Activated CD4-positive, alpha-beta T cell treated with anti-CD3 and anti-CD28 coated beads, Interleukin-2, amount 10 ng/mL, durations not matched to agents 7 days and 5 days (primary cell): ENCODE data around the gene FTO. TPM values are rescaled to one million over a fixed set of nuclear protein-coding genes. Genes with fewer than 3 reads are reported as not detected.

ENCODE experiments used
- CTCF ChIA-PET: fragments of 350-600 bp; sonication (Branson Sonifier 250); formaldehyde crosslinking; loops from one replicate; lab custom pipeline; 2021; ENCODE audit warnings: antibody characterized with exemption; lab: Charles Lee
- POLR2A ChIA-PET: fragments of 350-600 bp; sonication (Branson Sonifier 250); formaldehyde crosslinking; loops from one replicate; lab custom pipeline; 2021; ENCODE audit warnings: antibody characterized with exemption; lab: Charles Lee
- DNase-seq: peaks from one replicate; pipeline ENCODE4 v3.0.0-alpha.2; 2020
- H3K27ac Mint-ChIP-seq: one replicate; pipeline ENCODE4 v1.8.0; 2021; ENCODE audit warnings: mild to moderate bottlenecking, moderate library complexity, mixed read lengths
- H3K27me3 Mint-ChIP-seq: one replicate; pipeline ENCODE4 v1.8.0; 2021; ENCODE audit warnings: mixed read lengths
- H3K36me3 Mint-ChIP-seq: one replicate; pipeline ENCODE4 v1.8.0; 2021; ENCODE audit warnings: low read depth, mixed read lengths
- H3K4me1 Mint-ChIP-seq: one replicate; pipeline ENCODE4 v1.8.0; 2021; ENCODE audit warnings: mixed read lengths
- H3K4me3 Mint-ChIP-seq: one replicate; pipeline ENCODE4 v1.8.0; 2021; ENCODE audit warnings: mild to moderate bottlenecking, moderate library complexity, mixed read lengths
- H3K9me3 Mint-ChIP-seq: one replicate; pipeline ENCODE4 v1.8.0; 2021; ENCODE audit warnings: mixed read lengths
- total RNA-seq, 2 experiments: library from RNA; stranded (reverse); gene quantifications; one replicate each; pipeline ENCODE4 v1.2.3, GENCODE V29; 2021

The FTO gene
- total RNA-seq, 2 experiments from 2014 or later, result 44.2 to 44.3 TPM

- Mint-ChIP-seq H3K36me3 (peaks cover 8% of the 10 kb centered on the region), H3K9me3 (no peaks in the 10 kb centered on the region), H3K4me1 (peaks cover 27% of the 10 kb centered on the region), H3K27me3 (no peaks in the 10 kb centered on the region), H3K4me3 (no peak overlapping the region), H3K27ac (no peak overlapping the region)
- ChIA-PET POLR2A (interaction anchor here (0.6 kb wide), 2 partner anchors 10 to 60 kb away, joined by 8 to 10 read pairs; no protein-coding TSS in a partner anchor), CTCF (interaction anchor here (0.6 to 1.1 kb wide), 2 partner anchors 27 to 240 kb away, joined by 3 to 4 read pairs; no protein-coding TSS in a partner anchor)
- DNase-seq, result no peak
Observed at GRCh38 chr16:53949715-53950410, 245.9 kb downstream of the FTO start.

GRCh38 chr16:53950677-53951076 lies 246.7 kb downstream of the FTO start:
- ChIA-PET POLR2A (no interaction called here), CTCF (interaction anchor here (0.9 to 1.1 kb wide), 2 partner anchors 14 to 27 kb away, joined by 3 read pairs; no protein-coding TSS in a partner anchor)
- Mint-ChIP-seq H3K9me3 (no peaks in the 10 kb centered on the region), H3K4me3 (no peak overlapping the region), H3K27me3 (no peaks in the 10 kb centered on the region), H3K27ac (no peak overlapping the region), H3K36me3 (peaks cover 8% of the 10 kb centered on the region), H3K4me1 (peaks cover 27% of the 10 kb centered on the region)
- no peak for DNase-seq

- ChIA-PET POLR2A (no interaction called here), CTCF (no interaction called here)
- Mint-ChIP-seq H3K27me3 (no peaks in the 10 kb centered on the region), H3K4me1 (peaks cover 23% of the 10 kb centered on the region), H3K36me3 (peaks cover 8% of the 10 kb centered on the region), H3K4me3 (peak overlapping the region; percentile 43), H3K9me3 (no peaks in the 10 kb centered on the region), H3K27ac (peak overlapping the region; percentile 85)
- no peak for DNase-seq
Observed at GRCh38 chr16:53952215-53953208, 248.6 kb downstream of the FTO start.

- no peak for DNase-seq
- POLR2A ChIA-PET, result no interaction called here
- H3K4me1 Mint-ChIP-seq, result peaks cover 23% of the 10 kb centered on the region
- no peaks in the 10 kb centered on the region for H3K9me3 Mint-ChIP-seq
- CTCF ChIA-PET, result no interaction called here
- no peak overlapping the region for H3K4me3 Mint-ChIP-seq
- H3K27ac Mint-ChIP-seq, result peak overlapping the region; percentile 85
- peaks cover 8% of the 10 kb centered on the region for H3K36me3 Mint-ChIP-seq
- H3K27me3 Mint-ChIP-seq, result no peaks in the 10 kb centered on the region
Observed at GRCh38 chr16:53953336-53953735, 249.4 kb downstream of the FTO start.

GRCh38 chr16:53955221-53955875 lies 251.4 kb downstream of the FTO start:
- CTCF ChIA-PET, result interaction anchor here (0.7 to 1.5 kb wide), 2 partner anchors 122 to 183 kb away, joined by 3 read pairs; no protein-coding TSS in a partner anchor

GRCh38 chr16:53958341-53958880 lies 254.5 kb downstream of the FTO start:
- Mint-ChIP-seq H3K27me3 (no peaks in the 10 kb centered on the region), H3K9me3 (no peaks in the 10 kb centered on the region), H3K4me3 (no peak overlapping the region), H3K36me3 (no peaks in the 10 kb centered on the region), H3K4me1 (peaks cover 2% of the 10 kb centered on the region), H3K27ac (no peak overlapping the region)
- ChIA-PET CTCF (interaction anchor here (1.4 kb wide), 1 partner anchor 9 kb away, joined by 5 read pairs; no protein-coding TSS in a partner anchor), POLR2A (no interaction called here)
- no peak for DNase-seq

More at GRCh38 chr16:53955221-53955875, 251.4 kb downstream of the FTO start:
- H3K4me1 Mint-ChIP-seq, result peaks cover 21% of the 10 kb centered on the region
- H3K9me3 Mint-ChIP-seq, result no peaks in the 10 kb centered on the region
- H3K36me3 Mint-ChIP-seq, result peaks cover 8% of the 10 kb centered on the region
- no peak overlapping the region for H3K4me3 Mint-ChIP-seq
- no peak for DNase-seq
- no peaks in the 10 kb centered on the region for H3K27me3 Mint-ChIP-seq
- POLR2A ChIA-PET, result interaction anchor here (0.7 kb wide), 1 partner anchor 990 kb away, joined by 3 read pairs; no protein-coding TSS in a partner anchor
- no peak overlapping the region for H3K27ac Mint-ChIP-seq

- H3K27ac Mint-ChIP-seq, result no peak overlapping the region
- no peak overlapping the region for H3K4me3 Mint-ChIP-seq
- no peaks in the 10 kb centered on the region for H3K36me3 Mint-ChIP-seq
- H3K4me1 Mint-ChIP-seq, result peaks cover 2% of the 10 kb centered on the region
- DNase-seq, result no peak
- ChIA-PET POLR2A (no interaction called here), CTCF (interaction anchor here (0.6 kb wide), 1 partner anchor 629 kb away, joined by 3 read pairs; no protein-coding TSS in a partner anchor)
- no peaks in the 10 kb centered on the region for H3K27me3 Mint-ChIP-seq
- H3K9me3 Mint-ChIP-seq, result no peaks in the 10 kb centered on the region
Observed at GRCh38 chr16:53960050-53960812, 256.3 kb downstream of the FTO start.

GRCh38 chr16:53960954-53961616 lies 257.1 kb downstream of the FTO start:
- POLR2A ChIA-PET, result no interaction called here

GRCh38 chr16:53962041-53962440 lies 258.1 kb downstream of the FTO start:
- ChIA-PET POLR2A (no interaction called here), CTCF (no interaction called here)
- H3K4me1 Mint-ChIP-seq, result peaks cover 2% of the 10 kb centered on the region

More at GRCh38 chr16:53960954-53961616, 257.1 kb downstream of the FTO start:
- no peak for DNase-seq
- CTCF ChIA-PET, result no interaction called here
- Mint-ChIP-seq H3K27me3 (no peaks in the 10 kb centered on the region), H3K4me1 (peaks cover 2% of the 10 kb centered on the region), H3K4me3 (no peak overlapping the region), H3K9me3 (no peaks in the 10 kb centered on the region), H3K36me3 (no peaks in the 10 kb centered on the region), H3K27ac (no peak overlapping the region)

GRCh38 chr16:53964145-53964790 lies 260.3 kb downstream of the FTO start:
- Mint-ChIP-seq H3K27me3 (no peaks in the 10 kb centered on the region), H3K36me3 (no peaks in the 10 kb centered on the region), H3K27ac (no peak overlapping the region), H3K4me1 (peaks cover 2% of the 10 kb centered on the region), H3K9me3 (no peaks in the 10 kb centered on the region), H3K4me3 (no peak overlapping the region)
- POLR2A ChIA-PET, result no interaction called here
- CTCF ChIA-PET, result interaction anchor here (1.4 kb wide), 1 partner anchor 13 kb away, joined by 3 read pairs; no protein-coding TSS in a partner anchor
- DNase-seq, result no peak

More at GRCh38 chr16:53962041-53962440, 258.1 kb downstream of the FTO start:
- Mint-ChIP-seq H3K27me3 (no peaks in the 10 kb centered on the region), H3K9me3 (no peaks in the 10 kb centered on the region), H3K36me3 (no peaks in the 10 kb centered on the region), H3K27ac (no peak overlapping the region), H3K4me3 (no peak overlapping the region)
- no peak for DNase-seq
